Stimulated activated CD8-positive, alpha-beta memory T cell treated with anti-CD3 and anti-CD28 coated beads, Interleukin-7, amount 100 ng/mL, for 48 hours (primary cell): ENCODE results near the gene AGO3.

Experiments
- DNase-seq, 2 donors: peaks; one replicate each; pipeline ENCODE4 v3.0.0-alpha.2; 2020; ENCODE audit warnings: low read depth in 1 of 2; ENCODE audit errors: extremely low read depth in 1 of 2

The AGO3 gene

GRCh38 chr1:36080801-36081200 lies 149.9 kb downstream of the AGO3 start:
- no peak for DNase-seq

GRCh38 chr1:36081926-36082485 lies 151.1 kb downstream of the AGO3 start:
- DNase-seq = no peak

GRCh38 chr1:36083219-36083618 lies 152.3 kb downstream of the AGO3 start:
- no peak for DNase-seq

GRCh38 chr1:36083635-36084496 lies 153.0 kb downstream of the AGO3 start, which contains the start of gene TEKT2:
Gene TEKT2, plus strand, starts transcription at chr1:36084094. Its CDS starts 828 bp downstream, at chr1:36084922.
- DNase-seq = no peak

- DNase-seq = no peak
These were observed 153.7 kb downstream of the AGO3 start for GRCh38 chr1:36084497-36085115.

- DNase-seq = no peak
These were observed 154.2 kb downstream of the AGO3 start for GRCh38 chr1:36085126-36085525.

GRCh38 chr1:36085686-36086526 lies 155.0 kb downstream of the AGO3 start:
- DNase-seq = no peak

GRCh38 chr1:36086529-36087232 lies 155.8 kb downstream of the AGO3 start:
- no peak for DNase-seq

- no peak for DNase-seq
These were observed 156.6 kb downstream of the AGO3 start for GRCh38 chr1:36087233-36088123.

- no peak for DNase-seq
These were observed 157.3 kb downstream of the AGO3 start for GRCh38 chr1:36088265-36088576.

- peak; percentile 80 to 88 for DNase-seq
These were observed 157.9 kb downstream of the AGO3 start, which contains the start of gene ADPRS for GRCh38 chr1:36088577-36089392. Gene ADPRS, plus strand, starts transcription at chr1:36088892. Its CDS starts 13 bp downstream, at chr1:36088905.

- no peak for DNase-seq
These were observed 158.7 kb downstream of the AGO3 start for GRCh38 chr1:36089393-36090121.

- DNase-seq = no peak
These were observed 160.2 kb downstream of the AGO3 start for GRCh38 chr1:36091141-36091540.

GRCh38 chr1:36091698-36092097 lies 160.8 kb downstream of the AGO3 start:
- no peak for DNase-seq

GRCh38 chr1:36092166-36092797 lies 161.4 kb downstream of the AGO3 start:
- DNase-seq = no peak

GRCh38 chr1:36092798-36093185 lies 161.9 kb downstream of the AGO3 start:
- no peak for DNase-seq

GRCh38 chr1:36093226-36093625 lies 162.3 kb downstream of the AGO3 start:
- no peak for DNase-seq
